GM10266 (cell line): Measurements from ENCODE around the gene POMT1.

Source experiments
- DNase-seq: peaks from one replicate; pipeline ENCODE4 v3.0.0; 2012; ENCODE audit errors: extremely low spot score
- TF ChIP-seq, protein P1 (sequence below): IDR thresholded peaks from 2 replicates; pipeline ENCODE4 v1.5.1; 2012; ENCODE audit warnings: mild to moderate bottlenecking, low read depth; ENCODE audit not compliant: control insufficient read depth, insufficient read depth; ENCODE audit errors: missing control alignments

Gene POMT1

GRCh38 chr9:131483319-131484050, 19.2 kb upstream of the POMT1 start:
- no peak for DNase-seq
- TF ChIP-seq, protein P1, sequence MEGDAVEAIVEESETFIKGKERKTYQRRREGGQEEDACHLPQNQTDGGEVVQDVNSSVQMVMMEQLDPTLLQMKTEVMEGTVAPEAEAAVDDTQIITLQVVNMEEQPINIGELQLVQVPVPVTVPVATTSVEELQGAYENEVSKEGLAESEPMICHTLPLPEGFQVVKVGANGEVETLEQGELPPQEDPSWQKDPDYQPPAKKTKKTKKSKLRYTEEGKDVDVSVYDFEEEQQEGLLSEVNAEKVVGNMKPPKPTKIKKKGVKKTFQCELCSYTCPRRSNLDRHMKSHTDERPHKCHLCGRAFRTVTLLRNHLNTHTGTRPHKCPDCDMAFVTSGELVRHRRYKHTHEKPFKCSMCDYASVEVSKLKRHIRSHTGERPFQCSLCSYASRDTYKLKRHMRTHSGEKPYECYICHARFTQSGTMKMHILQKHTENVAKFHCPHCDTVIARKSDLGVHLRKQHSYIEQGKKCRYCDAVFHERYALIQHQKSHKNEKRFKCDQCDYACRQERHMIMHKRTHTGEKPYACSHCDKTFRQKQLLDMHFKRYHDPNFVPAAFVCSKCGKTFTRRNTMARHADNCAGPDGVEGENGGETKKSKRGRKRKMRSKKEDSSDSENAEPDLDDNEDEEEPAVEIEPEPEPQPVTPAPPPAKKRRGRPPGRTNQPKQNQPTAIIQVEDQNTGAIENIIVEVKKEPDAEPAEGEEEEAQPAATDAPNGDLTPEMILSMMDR: no peak

- TF ChIP-seq, protein P1: no peak
- no peak for DNase-seq
Observed at GRCh38 chr9:131484051-131484445, 18.7 kb upstream of the POMT1 start.

GRCh38 chr9:131484560-131485185, 18.0 kb upstream of the POMT1 start:
- DNase-seq: no peak
- TF ChIP-seq, protein P1: no peak

DNA sequence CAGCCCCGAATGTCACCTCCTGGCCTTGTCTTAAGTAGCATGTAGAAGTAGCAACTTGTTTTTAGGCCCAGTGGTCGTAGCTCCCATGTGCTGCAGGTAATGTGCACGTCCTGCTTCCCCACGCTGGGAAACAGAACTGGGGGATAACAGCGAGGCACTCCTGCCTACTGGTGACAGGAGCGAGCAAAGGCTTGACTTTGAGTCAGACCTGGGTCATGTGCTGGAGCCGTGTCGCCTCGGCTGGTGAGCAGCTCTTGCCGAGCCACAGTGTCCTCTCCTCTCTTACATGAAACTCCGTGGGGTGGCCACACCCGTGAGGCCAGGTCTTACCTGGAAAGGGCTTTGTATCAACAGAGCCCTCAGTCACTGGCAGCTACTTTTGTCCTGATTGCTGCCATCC, 17.5 kb upstream of the POMT1 start:
- TF ChIP-seq, protein P1: no peak
- no peak for DNase-seq

DNA sequence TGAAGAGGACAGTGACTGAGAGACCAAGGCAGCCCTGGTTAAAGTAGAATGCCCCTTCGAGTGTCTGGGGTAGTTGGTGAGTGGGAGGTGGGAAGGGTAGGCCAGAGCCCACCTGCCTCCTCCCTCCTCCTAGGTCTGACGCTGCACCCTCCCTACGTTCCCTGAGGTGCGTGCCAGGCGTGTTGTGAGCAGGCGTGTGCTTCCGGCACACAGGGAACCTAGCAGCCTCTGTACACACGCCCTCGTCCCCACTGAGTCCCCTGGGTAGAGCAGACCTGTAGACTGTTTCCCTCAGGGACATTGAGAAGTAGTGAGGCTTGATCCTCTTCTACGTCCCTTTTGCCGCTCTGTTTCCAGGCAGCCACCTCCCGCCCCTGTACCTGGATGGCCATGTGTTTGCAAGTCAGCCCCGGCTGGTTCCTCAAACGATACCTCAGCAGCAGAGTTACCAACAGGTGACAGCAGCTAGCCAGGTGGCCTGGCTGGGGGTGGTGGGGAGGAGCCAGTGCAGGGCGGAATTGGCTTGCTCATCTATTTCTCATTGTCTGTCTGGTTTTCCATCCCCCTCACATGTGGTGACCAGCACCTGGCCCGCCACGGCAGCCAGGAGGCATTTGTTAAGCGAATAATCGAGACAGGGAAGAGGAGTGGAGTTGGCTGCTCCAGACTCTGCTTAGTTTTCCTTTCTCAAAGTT, 16.8 kb upstream of the POMT1 start:
- DNase-seq: no peak
- TF ChIP-seq, protein P1: no peak

GRCh38 chr9:131487001-131487400, 15.7 kb upstream of the POMT1 start:
- TF ChIP-seq, protein P1: no peak
- DNase-seq: no peak

DNA sequence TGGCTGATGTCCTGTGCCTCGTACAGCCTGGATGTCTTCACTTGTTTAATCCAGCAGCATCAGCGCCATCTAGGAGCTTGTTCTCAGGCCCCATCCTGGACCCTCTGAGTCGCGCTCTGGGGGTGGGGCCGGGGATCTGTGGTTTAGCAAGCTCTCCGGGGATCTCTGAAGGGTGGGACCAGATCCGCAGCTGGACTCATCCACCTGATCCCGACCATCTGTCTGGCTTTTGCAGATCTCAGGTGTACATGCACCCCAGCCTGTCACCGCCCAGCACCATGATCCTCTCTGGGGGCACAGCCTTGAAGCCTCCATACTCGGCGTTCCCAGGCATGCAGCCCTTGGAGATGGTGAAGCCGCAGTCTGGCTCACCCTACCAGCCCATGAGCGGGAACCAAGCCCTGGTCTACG, 15.1 kb upstream of the POMT1 start:
- DNase-seq: no peak
- TF ChIP-seq, protein P1: no peak
